MM.1S (cell line): Measurements from ENCODE around the gene DALRD3.

Source experiments
- EZH2 ChIP-seq: fragments of 300-600 bp; sonication (generic); optimal IDR thresholded peaks from 2 replicates; pipeline ENCODE3; 2017; ENCODE audit warnings: low read depth, mild to moderate bottlenecking, antibody characterized with exemption, low read length, mixed read lengths
- TF ChIP-seq, protein P1 (sequence below): fragments of 300-600 bp; sonication (generic); IDR thresholded peaks from 2 replicates; pipeline ENCODE4 v1.5.1; 2016; ENCODE audit warnings: antibody characterized with exemption, low read length, mixed read lengths

GRCh38 chr3:49016414-49017228 is 1.8 kb downstream of the DALRD3 start:
- no peak for TF ChIP-seq EZH2
- TF ChIP-seq, protein P1, sequence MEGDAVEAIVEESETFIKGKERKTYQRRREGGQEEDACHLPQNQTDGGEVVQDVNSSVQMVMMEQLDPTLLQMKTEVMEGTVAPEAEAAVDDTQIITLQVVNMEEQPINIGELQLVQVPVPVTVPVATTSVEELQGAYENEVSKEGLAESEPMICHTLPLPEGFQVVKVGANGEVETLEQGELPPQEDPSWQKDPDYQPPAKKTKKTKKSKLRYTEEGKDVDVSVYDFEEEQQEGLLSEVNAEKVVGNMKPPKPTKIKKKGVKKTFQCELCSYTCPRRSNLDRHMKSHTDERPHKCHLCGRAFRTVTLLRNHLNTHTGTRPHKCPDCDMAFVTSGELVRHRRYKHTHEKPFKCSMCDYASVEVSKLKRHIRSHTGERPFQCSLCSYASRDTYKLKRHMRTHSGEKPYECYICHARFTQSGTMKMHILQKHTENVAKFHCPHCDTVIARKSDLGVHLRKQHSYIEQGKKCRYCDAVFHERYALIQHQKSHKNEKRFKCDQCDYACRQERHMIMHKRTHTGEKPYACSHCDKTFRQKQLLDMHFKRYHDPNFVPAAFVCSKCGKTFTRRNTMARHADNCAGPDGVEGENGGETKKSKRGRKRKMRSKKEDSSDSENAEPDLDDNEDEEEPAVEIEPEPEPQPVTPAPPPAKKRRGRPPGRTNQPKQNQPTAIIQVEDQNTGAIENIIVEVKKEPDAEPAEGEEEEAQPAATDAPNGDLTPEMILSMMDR = no peak
